Measurements from ENCODE around the gene PMS2. TPM values are rescaled to one million over a fixed set of nuclear protein-coding genes. Genes with fewer than 3 reads are reported as not detected.

Gene PMS2
- total and polyA plus RNA-seq, 9 of the 15 experiments (the other 6 are each of a cell fraction or from before 2014, with no cell fraction given) = 4.9 to 27.6 (median 16.5) TPM

- TF ChIP-seq HMGXB4 (CRISPR knock-in tag; IDR thresholded peaks at IDR 0.05) = no peak
- TF ChIP-seq MTA2 (IDR thresholded peaks at IDR 0.05; ENCODE audit: low read depth) = peak; percentile 96
- no peak for TF ChIP-seq ETV1 (tag; conservative IDR thresholded peaks at IDR 0.05; ENCODE audit: low read depth)
- TF ChIP-seq ATF3 (IDR thresholded peaks at IDR 0.05) = peak; percentile 53; the same call in 1 of the 2 replicates
- no peak for TF ChIP-seq ATF3 (CRISPR knock-in tag; conservative IDR thresholded peaks at IDR 0.05)
- TF ChIP-seq ZNF184 (CRISPR knock-in tag; IDR thresholded peaks at IDR 0.05) = no peak
- TF ChIP-seq BACH1 (tag; IDR thresholded peaks at IDR 0.05) = 0 out of 2 replicates have a peak, but pooled peaks have one; percentile 24
- 0 out of 2 replicates have a peak, but pooled peaks have one; percentile 29 for TF ChIP-seq GABPA (tag; conservative IDR thresholded peaks at IDR 0.05; ENCODE audit: low read depth)
- TF ChIP-seq CC2D1A (IDR thresholded peaks at IDR 0.05) = peak; percentile 67; the same call in 1 of the 2 replicates
- no peak for TF ChIP-seq ZNF143 (CRISPR knock-in tag; IDR thresholded peaks at IDR 0.05)
- 0 out of 2 replicates have a peak, but pooled peaks have one; percentile 72 for TF ChIP-seq MTA1 (IDR thresholded peaks at IDR 0.05; ENCODE audit: borderline replicate concordance)
- peak; percentile 97 for TF ChIP-seq FOXK2 (conservative IDR thresholded peaks at IDR 0.05 in 1 of 2, IDR thresholded peaks at IDR 0.05 in 1 of 2; ENCODE audit: low read depth in 2 of 2)
- peak; percentile 80 to 98; a peak in 3 of 4 replicates for TF ChIP-seq TBL1XR1 (IDR thresholded peaks at IDR 0.05; ENCODE audit: low read length in 2 of 2)
- no peak for TF ChIP-seq E2F3 (CRISPR knock-in tag; IDR thresholded peaks at IDR 0.05)
- peak; percentile 81 for TF ChIP-seq MAFG (tag; conservative IDR thresholded peaks at IDR 0.05)
- TF ChIP-seq FOXP1 (CRISPR knock-in tag; IDR thresholded peaks at IDR 0.05) = no peak
- TF ChIP-seq ZNF316 (IDR thresholded peaks at IDR 0.05) = peak; percentile 91
- TF ChIP-seq CBFA2T3 (IDR thresholded peaks at IDR 0.05) = peak; percentile 96
- no peak for TF ChIP-seq ZNF785 (CRISPR knock-in tag; IDR thresholded peaks at IDR 0.05)
- TF ChIP-seq NR4A1 (CRISPR knock-in tag; IDR thresholded peaks at IDR 0.05) = no peak
- TF ChIP-seq NR4A1 (tag; IDR thresholded peaks at IDR 0.05) = no peak
- no peak for TF ChIP-seq MCM3 (IDR thresholded peaks at IDR 0.05)
- TF ChIP-seq ZBTB26 (CRISPR knock-in tag; IDR thresholded peaks at IDR 0.05) = no peak
- no peak for TF ChIP-seq SNAPC5 (CRISPR knock-in tag; IDR thresholded peaks at IDR 0.05)
- no peak for TF ChIP-seq ETS2 (tag; IDR thresholded peaks at IDR 0.05; ENCODE audit: borderline replicate concordance, poor library complexity, severe bottlenecking)
- TF ChIP-seq RCOR1 (IDR thresholded peaks at IDR 0.05; ENCODE audit: borderline replicate concordance in 1 of 2, low read depth in 2 of 2, low read length in 2 of 2) = peak in 1 of 2 experiments; percentile 74; a peak in 2 of 4 replicates
- TF ChIP-seq NCOA4 (IDR thresholded peaks at IDR 0.05; ENCODE audit: partially characterized antibody) = no peak
- TF ChIP-seq ESRRB (CRISPR knock-in tag; IDR thresholded peaks at IDR 0.05; ENCODE audit: borderline replicate concordance) = no peak
- peak; percentile 94 for TF ChIP-seq KLF16 (IDR thresholded peaks at IDR 0.05)
- peak; percentile 96 for TF ChIP-seq FOXJ2 (tag; IDR thresholded peaks at IDR 0.05)
These were observed 47.8 kb upstream of the PMS2 start (continued) for GRCh38 chr7:6056616-6057015.
